CD14-positive monocyte (primary cell): ENCODE measurements around the gene FCHO2. TPM values are rescaled to one million over a fixed set of nuclear protein-coding genes. Genes with fewer than 3 reads are reported as not detected.

Source experiments
- DNase-seq, 3 donors: peaks; one replicate each; pipeline ENCODE4 v3.0.0-alpha.2; 2011 to 2022
- H2AFZ ChIP-seq: 2 replicates; pipeline ENCODE4 v1.6.0; 2012; ENCODE audit warnings: mild to moderate bottlenecking, low read depth, low read length, inconsistent platforms; ENCODE audit not compliant: insufficient read depth, poor library complexity, severe bottlenecking
- H3K27ac ChIP-seq, 2 donors: 1 replicate in 1 of 2; 2 replicates in 1 of 2; pipeline ENCODE4 v1.5.1; 2012 to 2013; ENCODE audit warnings: low read length in 2 of 2, control low read depth in 1 of 2, inconsistent platforms in 1 of 2, low read depth in 1 of 2, mild to moderate bottlenecking in 1 of 2
- H3K27me3 ChIP-seq, 2 donors: one replicate each; pipeline versions ENCODE4 v1.6.0 to v1.6.1; 2011 to 2013; ENCODE audit warnings: low read length in 2 of 2; ENCODE audit not compliant: control insufficient read depth in 2 of 2, insufficient read depth in 2 of 2
- H3K36me3 ChIP-seq, 2 donors: replicated peaks in 1 of 2; 1 replicate in 1 of 2; 2 replicates in 1 of 2; pipeline versions ENCODE4 v1.5.1 to v1.6.1; 2012 to 2013; ENCODE audit warnings: low read length in 2 of 2, control low read depth in 1 of 2, inconsistent platforms in 1 of 2, mild to moderate bottlenecking in 1 of 2; ENCODE audit not compliant: insufficient read depth in 2 of 2, control insufficient read depth in 1 of 2
- H3K4me1 ChIP-seq, 2 donors: 1 replicate in 1 of 2; 2 replicates in 1 of 2; pipeline versions ENCODE4 v1.5.1 to v1.6.1; 2012 to 2013; ENCODE audit warnings: low read length in 2 of 2, control low read depth in 1 of 2, inconsistent platforms in 1 of 2, mild to moderate bottlenecking in 1 of 2, moderate library complexity in 1 of 2; ENCODE audit not compliant: insufficient read depth in 2 of 2, control insufficient read depth in 1 of 2
- H3K4me2 ChIP-seq: replicated peaks from 2 replicates; pipeline ENCODE3; 2012; ENCODE audit warnings: low read length, moderate library complexity, mild to moderate bottlenecking; ENCODE audit not compliant: poor library complexity, severe bottlenecking; ENCODE audit errors: extremely low read depth
- H3K4me3 ChIP-seq, 3 experiments: fragments of 200-600 bp in 1 of 3; sonication (generic) in 1 of 3; replicated peaks in 1 of 3; 1 replicate in 2 of 3; 2 replicates in 1 of 3; pipeline ENCODE4 v1.5.1; 2011 to 2013; ENCODE audit warnings: low read length in 3 of 3, mild to moderate bottlenecking in 3 of 3, control low read depth in 2 of 3, low read depth in 2 of 3, inconsistent platforms in 1 of 3, moderate library complexity in 1 of 3
- H3K79me2 ChIP-seq: 2 replicates; pipeline ENCODE4 v1.6.0; 2012; ENCODE audit warnings: mild to moderate bottlenecking, control low read depth, inconsistent platforms, low read length, moderate library complexity; ENCODE audit not compliant: insufficient read depth
- H3K9ac ChIP-seq: 2 replicates; pipeline ENCODE4 v1.6.0; 2017; ENCODE audit warnings: low read length, mild to moderate bottlenecking; ENCODE audit not compliant: insufficient read depth, poor library complexity, severe bottlenecking
- H3K9me3 ChIP-seq, 2 donors: replicated peaks in 1 of 2; 1 replicate in 1 of 2; 2 replicates in 1 of 2; pipeline versions ENCODE4 v1.5.1 to v1.6.1; 2012 to 2013; ENCODE audit warnings: low read length in 2 of 2, control low read depth in 1 of 2; ENCODE audit not compliant: control insufficient read depth in 1 of 2, insufficient read depth in 1 of 2
- H4K20me1 ChIP-seq: 2 replicates; pipeline ENCODE4 v1.6.0; 2012; ENCODE audit warnings: mild to moderate bottlenecking, low read length, control low read depth, moderate library complexity; ENCODE audit not compliant: insufficient read depth
- H3K27ac Mint-ChIP-seq, 7 donors: one replicate each; pipeline ENCODE4 v1.8.0; 2020; ENCODE audit warnings: mild to moderate bottlenecking in 7 of 7, mixed read lengths in 7 of 7, moderate library complexity in 6 of 7, inconsistent platforms in 2 of 7
- H3K27me3 Mint-ChIP-seq, 3 donors: one replicate each; pipeline ENCODE4 v1.8.0; 2021 to 2022; ENCODE audit warnings: low read depth in 3 of 3, mild to moderate bottlenecking in 3 of 3, mixed read lengths in 3 of 3, moderate library complexity in 3 of 3, inconsistent platforms in 1 of 3
- H3K36me3 Mint-ChIP-seq, 2 donors: one replicate each; pipeline ENCODE4 v1.8.0; 2020; ENCODE audit warnings: mixed read lengths in 2 of 2, inconsistent platforms in 1 of 2, mild to moderate bottlenecking in 1 of 2
- H3K4me1 Mint-ChIP-seq: one replicate; pipeline ENCODE4 v1.8.0; 2020; ENCODE audit warnings: mild to moderate bottlenecking, mixed read lengths
- H3K4me3 Mint-ChIP-seq, 2 donors: one replicate each; pipeline ENCODE4 v1.8.0; 2020; ENCODE audit warnings: mild to moderate bottlenecking in 2 of 2, mixed read lengths in 2 of 2, moderate library complexity in 1 of 2
- H3K9me3 Mint-ChIP-seq, 7 donors: one replicate each; pipeline ENCODE4 v1.8.0; 2020 to 2022; ENCODE audit warnings: mixed read lengths in 7 of 7, mild to moderate bottlenecking in 6 of 7, moderate library complexity in 6 of 7, inconsistent platforms in 2 of 7
- WGBS: methylation state at CpG from one replicate; pipeline ENCODE4 v1.1.5; 2013; ENCODE audit warnings: missing lambda C conversion rate; ENCODE audit not compliant: insufficient coverage; 5-methylcytosine and 5-hydroxymethylcytosine counted together
- intact Hi-C, 2 donors: fragments of 100-400 bp; cut with micrococcal nuclease; formaldehyde crosslinking; loops; one replicate each; pipeline versions ENCODE4 v1.15.0 to v1.15.1; 2023
- polyA plus RNA-seq, 3 donors: library from polyadenylated mRNA; depleted of rRNA in 1 of 3; unstranded in 2 of 3; stranded (reverse) in 1 of 3; fragments of 300-500 nt in 2 of 3; fragments of >200 nt in 1 of 3; fragmentation: Illumina TruSeq in 2 of 3; gene quantifications; 1 replicate in 2 of 3; 2 replicates in 1 of 3; pipeline ENCODE4 v1.2.3, GENCODE V29; 2012 to 2021
- TF ChIP-seq, protein P1 (sequence below): fragments of 200-600 bp; IDR thresholded peaks from one replicate; pipeline ENCODE4 v1.8.0; 2022; ENCODE audit warnings: antibody characterized with exemption, mild to moderate bottlenecking

Gene FCHO2
- polyA plus RNA-seq, 3 donors, result 8.3 to 10.1 (median 9.9) TPM

DNA sequence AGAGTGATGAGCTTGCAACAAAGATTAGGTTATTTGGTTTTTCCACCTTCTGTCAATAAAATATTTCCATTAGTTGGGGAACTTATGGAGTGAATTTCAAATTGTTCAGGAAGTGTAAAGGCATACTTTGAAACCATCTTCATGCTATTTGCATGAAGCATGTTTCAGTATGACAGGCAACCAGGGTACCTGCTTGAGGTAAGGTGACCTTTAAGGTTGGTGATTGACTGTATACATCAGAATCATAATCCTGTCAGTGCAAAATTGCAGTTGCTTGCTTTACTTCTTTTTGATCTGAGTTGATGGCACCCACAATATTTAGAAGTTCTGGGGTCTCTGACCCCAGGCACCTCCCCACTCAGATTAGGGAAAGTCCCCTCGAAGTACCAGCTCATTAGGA, 138.6 kb downstream of the FCHO2 start:
- Mint-ChIP-seq H3K4me3 (no peak overlapping the region), H3K4me1 (no peaks in the 10 kb centered on the region), H3K27me3 (peaks cover 2 to 6% (median 5%) of the 10 kb centered on the region in 3 donors), H3K9me3 (peaks cover 0 to 14% (median 11%) of the 10 kb centered on the region in 7 donors), H3K27ac (no peak overlapping the region), H3K36me3 (peaks cover 2 to 4% of the 10 kb centered on the region in 2 donors)
- H3K4me2 ChIP-seq, result no peak overlapping the region
- intact Hi-C loops, result no loop called here
- H3K4me1 ChIP-seq, result no peaks in the 10 kb centered on the region
- no CpG with 5 or more reads among the region's 1 CpG for WGBS
- no peak for DNase-seq
- H3K27me3 ChIP-seq, result no peaks in the 10 kb centered on the region
- H3K9me3 ChIP-seq, result peaks cover 0 to 8% of the 10 kb centered on the region in 2 donors
- no peaks in the 10 kb centered on the region for H4K20me1 ChIP-seq
- no peak overlapping the region for H3K27ac ChIP-seq
- H3K79me2 ChIP-seq, result no peaks in the 10 kb centered on the region
- no peak overlapping the region for H3K4me3 ChIP-seq
- peaks cover 0 to 7% of the 10 kb centered on the region in 2 donors for H3K36me3 ChIP-seq
- no peak overlapping the region for H3K9ac ChIP-seq
- no peak overlapping the region for H2AFZ ChIP-seq
- TF ChIP-seq, protein P1, sequence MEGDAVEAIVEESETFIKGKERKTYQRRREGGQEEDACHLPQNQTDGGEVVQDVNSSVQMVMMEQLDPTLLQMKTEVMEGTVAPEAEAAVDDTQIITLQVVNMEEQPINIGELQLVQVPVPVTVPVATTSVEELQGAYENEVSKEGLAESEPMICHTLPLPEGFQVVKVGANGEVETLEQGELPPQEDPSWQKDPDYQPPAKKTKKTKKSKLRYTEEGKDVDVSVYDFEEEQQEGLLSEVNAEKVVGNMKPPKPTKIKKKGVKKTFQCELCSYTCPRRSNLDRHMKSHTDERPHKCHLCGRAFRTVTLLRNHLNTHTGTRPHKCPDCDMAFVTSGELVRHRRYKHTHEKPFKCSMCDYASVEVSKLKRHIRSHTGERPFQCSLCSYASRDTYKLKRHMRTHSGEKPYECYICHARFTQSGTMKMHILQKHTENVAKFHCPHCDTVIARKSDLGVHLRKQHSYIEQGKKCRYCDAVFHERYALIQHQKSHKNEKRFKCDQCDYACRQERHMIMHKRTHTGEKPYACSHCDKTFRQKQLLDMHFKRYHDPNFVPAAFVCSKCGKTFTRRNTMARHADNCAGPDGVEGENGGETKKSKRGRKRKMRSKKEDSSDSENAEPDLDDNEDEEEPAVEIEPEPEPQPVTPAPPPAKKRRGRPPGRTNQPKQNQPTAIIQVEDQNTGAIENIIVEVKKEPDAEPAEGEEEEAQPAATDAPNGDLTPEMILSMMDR, result no peak

DNA sequence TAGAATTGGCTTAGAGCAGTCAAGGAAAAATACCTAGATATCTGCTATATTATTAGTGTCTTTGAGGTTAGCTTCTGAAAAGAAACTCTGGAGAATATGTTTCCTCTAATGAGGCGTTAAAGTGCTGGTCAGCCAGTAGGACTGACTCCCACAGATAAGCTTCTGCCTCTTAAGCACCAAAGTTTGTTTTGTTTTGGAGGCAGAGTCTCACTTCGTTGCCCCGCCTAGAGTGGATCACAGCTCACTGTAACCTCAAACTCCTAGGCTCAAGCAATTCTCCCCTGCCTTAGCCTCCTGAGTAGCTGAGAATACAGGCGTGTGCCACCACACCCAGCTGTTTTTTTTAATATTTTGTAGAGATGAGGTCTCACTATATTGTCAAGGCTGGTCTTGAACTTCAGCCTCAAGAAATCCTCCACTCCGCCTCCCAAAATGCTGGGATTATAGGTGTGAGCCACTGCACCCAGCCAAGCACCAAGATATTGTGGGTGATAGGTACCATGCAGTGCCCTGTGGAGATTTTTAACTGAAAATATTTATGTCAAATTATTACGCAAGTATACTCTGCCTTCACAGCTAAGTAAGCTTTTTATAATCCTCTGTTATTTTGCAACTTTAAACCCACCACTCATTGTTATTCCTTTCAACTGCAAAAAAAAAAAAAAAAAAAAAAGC, 139.9 kb downstream of the FCHO2 start:
- H3K36me3 ChIP-seq, result peaks cover 0 to 7% of the 10 kb centered on the region in 2 donors
- no peak overlapping the region for H3K27ac ChIP-seq
- H3K27ac Mint-ChIP-seq, result no peak overlapping the region
- peaks cover 0 to 8% of the 10 kb centered on the region in 2 donors for H3K9me3 ChIP-seq
- H4K20me1 ChIP-seq, result no peaks in the 10 kb centered on the region
- WGBS, result 100% methylated on average over 1 of the region's 6 CpGs
- H3K36me3 Mint-ChIP-seq, result peaks cover 2 to 4% of the 10 kb centered on the region in 2 donors
- H3K9ac ChIP-seq, result no peak overlapping the region
- no peaks in the 10 kb centered on the region for H3K4me1 Mint-ChIP-seq
- no peaks in the 10 kb centered on the region for H3K4me1 ChIP-seq
- TF ChIP-seq, protein P1, result no peak
- H3K4me3 ChIP-seq, result no peak overlapping the region
- H3K27me3 Mint-ChIP-seq, result peaks cover 6 to 10% (median 6%) of the 10 kb centered on the region in 3 donors
- H3K4me3 Mint-ChIP-seq, result no peak overlapping the region
- no peak for DNase-seq
- H3K79me2 ChIP-seq, result no peaks in the 10 kb centered on the region
- H3K4me2 ChIP-seq, result no peak overlapping the region
- H3K27me3 ChIP-seq, result no peaks in the 10 kb centered on the region
- peaks cover 0 to 15% (median 11%) of the 10 kb centered on the region in 7 donors for H3K9me3 Mint-ChIP-seq
- no peak overlapping the region for H2AFZ ChIP-seq
- intact Hi-C loops, result no loop called here
